KOPT-K1 (cell line): Measurements from ENCODE around the gene ZBTB17.
"Not testable (repeated sequence)": the region's sequence is repeated elsewhere in the genome, so short reads cannot be mapped to it uniquely, and the experiment has no call there.

Experiments
- H3K27ac ChIP-seq: fragments of 200-600 bp; sonication (generic); 2 replicates; pipeline ENCODE4 v1.5.1; 2016; ENCODE audit warnings: antibody characterized with exemption, mild to moderate bottlenecking, low read depth, low read length; ENCODE audit not compliant: poor library complexity, severe bottlenecking
- H3K36me3 ChIP-seq: fragments of 200-600 bp; sonication (generic); 2 replicates; pipeline ENCODE4 v1.5.1; 2017; ENCODE audit warnings: antibody characterized with exemption, mild to moderate bottlenecking, low read length, moderate library complexity; ENCODE audit not compliant: insufficient read depth
- H3K9me3 ChIP-seq: fragments of 200-600 bp; sonication (generic); 2 replicates; pipeline ENCODE4 v1.5.1; 2017; ENCODE audit warnings: antibody characterized with exemption, low read length, mild to moderate bottlenecking; ENCODE audit not compliant: insufficient read depth, poor library complexity, severe bottlenecking

ZBTB17 gene

GRCh38 chr1:15908597-15908996 lies 67.3 kb downstream of the ZBTB17 start:
- Histone ChIP-seq H3K9me3 (no peaks in the 10 kb centered on the region), H3K36me3 (peaks cover 88% of the 10 kb centered on the region)

GRCh38 chr1:15902882-15903281 lies 73.0 kb downstream of the ZBTB17 start:
- H3K27ac ChIP-seq = no peak overlapping the region
- peaks cover 53% of the 10 kb centered on the region for H3K36me3 ChIP-seq
- H3K9me3 ChIP-seq = no peaks in the 10 kb centered on the region

More at GRCh38 chr1:15908597-15908996, 67.3 kb downstream of the ZBTB17 start:
- H3K27ac ChIP-seq = no peak overlapping the region

- H3K9me3 ChIP-seq = no peaks in the 10 kb centered on the region
- H3K27ac ChIP-seq = no peak overlapping the region
- peaks cover 36% of the 10 kb centered on the region for H3K36me3 ChIP-seq
Observed at GRCh38 chr1:15900662-15901279, 75.1 kb downstream of the ZBTB17 start.

GRCh38 chr1:15899266-15899665 lies 76.6 kb downstream of the ZBTB17 start:
- H3K27ac ChIP-seq = no peak overlapping the region
- H3K9me3 ChIP-seq = no peaks in the 10 kb centered on the region
- H3K36me3 ChIP-seq = peaks cover 33% of the 10 kb centered on the region

GRCh38 chr1:15896841-15897610 lies 78.9 kb downstream of the ZBTB17 start:
- peaks cover 42% of the 10 kb centered on the region for H3K36me3 ChIP-seq
- H3K27ac ChIP-seq, H3K9me3 ChIP-seq: not testable (repeated sequence)

- H3K36me3 ChIP-seq = peaks cover 56% of the 10 kb centered on the region
- no peak overlapping the region for H3K27ac ChIP-seq
- H3K9me3 ChIP-seq = no peaks in the 10 kb centered on the region
Observed at GRCh38 chr1:15895233-15895632, 80.7 kb downstream of the ZBTB17 start.

- Histone ChIP-seq H3K27ac (peak overlapping the region; percentile 2), H3K36me3 (peaks cover 57% of the 10 kb centered on the region)
- H3K9me3 ChIP-seq = not testable (repeated sequence)
Observed at GRCh38 chr1:15892857-15893599, 82.9 kb downstream of the ZBTB17 start.
